T-helper 9 cell (primary cell): Measurements from ENCODE around the gene MANEAL.
"Not testable (repeated sequence)": the region's sequence is repeated elsewhere in the genome, so short reads cannot be mapped to it uniquely, and the experiment has no call there.

ENCODE experiments used
- DNase-seq: peaks from one replicate; pipeline ENCODE4 v3.0.0-alpha.2; 2020
- total RNA-seq, 2 donors: gene quantifications; one replicate each; lab custom pipeline; 2026; lab: John Stamatoyannopoulos, UW

Gene MANEAL, protein sequence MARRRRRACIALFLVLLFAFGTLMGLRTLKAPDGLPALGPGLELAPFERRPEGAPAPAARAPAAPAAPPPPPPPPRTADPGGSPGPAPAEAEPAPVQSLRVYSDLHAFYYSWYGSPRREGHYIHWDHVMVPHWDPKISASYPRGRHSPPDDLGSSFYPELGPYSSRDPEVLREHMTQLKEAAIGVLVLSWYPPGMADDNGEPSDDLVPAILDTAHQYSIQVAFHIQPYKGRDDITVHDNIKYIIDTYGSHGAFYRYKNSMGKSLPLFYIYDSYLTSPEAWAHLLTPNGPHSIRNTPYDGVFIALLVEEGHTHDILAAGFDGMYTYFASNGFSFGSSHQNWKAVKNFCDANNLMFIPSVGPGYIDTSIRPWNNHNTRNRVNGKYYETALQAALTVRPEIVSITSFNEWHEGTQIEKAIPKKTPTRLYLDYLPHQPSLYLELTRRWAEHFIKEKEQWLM
- total RNA-seq = 0 to 2.0 reads per million in 2 donors

DNA sequence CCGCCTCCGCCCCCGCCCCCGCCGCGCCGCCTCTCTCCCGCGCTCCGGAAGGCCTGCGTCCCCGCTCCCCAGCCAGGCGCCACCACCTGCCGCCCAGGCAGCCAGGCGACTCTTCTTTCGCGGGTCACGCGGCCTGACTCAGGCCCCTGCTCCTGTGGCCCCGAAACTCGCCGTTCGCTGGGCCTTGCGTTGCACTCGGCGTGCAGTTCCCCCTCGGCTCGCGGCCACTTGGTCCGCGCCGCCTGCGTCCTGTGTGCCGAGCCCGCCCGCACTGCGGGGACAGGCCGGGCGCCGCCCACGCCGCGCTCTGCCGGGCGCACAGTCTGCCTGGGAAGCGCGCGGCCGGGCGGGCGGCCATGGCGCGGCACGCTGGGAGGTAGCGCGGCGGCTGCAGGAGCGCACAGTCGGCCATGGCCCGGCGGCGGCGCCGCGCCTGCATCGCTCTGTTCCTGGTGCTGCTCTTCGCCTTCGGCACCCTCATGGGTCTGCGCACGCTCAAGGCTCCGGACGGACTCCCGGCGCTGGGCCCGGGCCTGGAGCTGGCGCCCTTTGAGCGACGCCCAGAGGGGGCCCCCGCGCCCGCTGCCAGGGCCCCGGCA lies at the start of gene MANEAL:
Gene MANEAL, plus strand, starts transcription at position 75 of the 599 bp plus-strand sequence. Its CDS starts 336 bp downstream, at position 411.
- no peak for DNase-seq

DNA sequence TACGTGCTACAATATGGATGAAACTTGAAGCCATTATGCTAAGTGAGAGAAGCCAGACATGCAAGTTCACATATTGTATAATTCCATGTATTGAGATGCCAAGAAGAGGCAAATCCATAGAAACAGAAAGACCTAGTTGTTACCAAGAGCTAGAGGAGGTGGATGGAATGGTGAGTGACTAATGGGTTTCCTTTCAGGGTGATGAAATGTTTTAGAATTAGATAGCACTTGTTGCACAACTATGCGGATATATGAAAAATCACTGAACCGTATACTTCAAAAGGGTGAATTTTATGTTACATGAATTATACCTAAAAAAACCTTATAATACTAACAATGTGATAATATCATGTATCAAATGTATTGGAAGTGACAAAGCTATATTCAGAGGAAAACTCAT lies 46.8 kb upstream of the MANEAL start:
- no peak for DNase-seq

DNA sequence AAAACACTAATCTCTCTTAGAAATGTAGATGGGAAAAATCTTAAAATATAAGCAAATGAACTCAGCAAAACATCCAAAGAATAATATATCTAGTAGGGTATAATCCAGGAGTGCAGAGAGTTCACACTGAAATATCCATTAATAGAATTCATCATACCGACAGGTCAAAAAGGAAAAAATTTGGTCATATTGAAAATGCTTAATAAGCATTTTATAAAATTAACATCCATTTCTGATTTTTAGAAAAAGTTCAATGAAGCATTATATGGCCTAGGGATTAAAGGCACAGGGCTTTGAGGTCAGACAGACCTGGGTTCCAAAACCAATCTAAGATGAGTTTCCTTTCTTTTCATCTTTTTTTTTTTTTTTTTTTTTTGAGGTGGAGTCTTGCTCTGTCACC lies 45.1 kb upstream of the MANEAL start:
- DNase-seq = no peak

DNA sequence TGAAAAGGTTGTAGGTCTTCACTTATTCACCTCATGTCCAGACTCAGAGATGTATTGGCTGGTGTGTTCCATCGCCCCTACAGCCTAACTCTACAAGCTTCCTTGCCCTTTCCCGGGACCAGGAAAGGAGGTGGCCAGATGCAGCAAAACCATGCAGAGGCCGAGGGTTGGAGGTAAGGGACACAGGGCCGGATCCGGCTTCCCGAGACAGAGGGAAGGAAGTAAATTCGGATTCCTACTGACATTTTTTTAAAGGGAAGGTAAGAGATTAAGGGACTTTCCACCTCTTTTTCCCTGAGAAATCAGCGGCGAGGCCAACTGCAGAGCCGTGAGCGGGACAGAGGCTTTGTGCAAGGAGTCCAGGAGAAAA lies 41.4 kb upstream of the MANEAL start:
- DNase-seq = no peak

DNA sequence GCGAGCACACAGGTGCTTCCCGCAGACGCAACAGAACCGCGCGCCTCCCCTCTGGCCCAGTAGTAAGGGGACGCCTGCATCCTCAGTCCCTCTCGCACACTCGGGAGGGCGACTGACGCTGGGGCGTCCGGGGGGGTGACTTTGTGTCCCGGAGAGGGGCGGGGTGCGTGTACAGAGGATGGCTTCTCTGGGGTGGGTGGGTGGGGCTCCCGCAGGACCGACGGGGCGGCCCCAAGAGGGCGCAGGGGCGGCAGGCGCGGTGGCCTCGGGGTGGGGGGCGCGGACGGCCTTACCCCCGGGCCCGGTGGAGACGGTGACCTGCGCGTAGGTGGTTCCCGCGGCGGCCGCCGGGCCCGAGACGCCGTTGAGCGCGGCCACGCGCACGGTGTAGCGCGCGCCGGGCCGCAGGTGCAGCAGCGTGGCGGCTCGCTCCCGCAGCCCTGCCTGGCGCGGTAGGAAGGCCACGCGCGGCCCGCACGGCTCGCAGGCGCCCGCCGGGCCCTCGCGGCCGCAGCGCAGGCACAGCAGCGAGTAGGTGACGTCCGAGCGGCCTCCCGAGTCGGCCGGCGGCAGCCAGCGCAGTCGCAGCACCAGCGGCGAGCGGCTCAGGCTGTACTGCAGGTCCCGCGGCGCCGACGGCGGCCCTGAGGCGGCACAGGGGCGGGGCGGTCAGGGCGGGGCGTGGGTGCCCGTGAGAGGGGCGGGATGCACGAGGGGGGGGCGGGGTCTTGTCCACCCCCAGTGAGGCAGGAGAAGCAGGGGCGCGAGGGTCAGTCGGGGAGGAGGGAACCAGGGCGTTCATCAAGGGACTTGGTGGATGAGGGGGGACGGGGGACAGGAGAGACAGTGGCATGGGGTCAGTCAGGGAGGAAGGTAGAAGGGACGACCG lies 40.8 kb upstream of the MANEAL start:
- DNase-seq = no peak

DNA sequence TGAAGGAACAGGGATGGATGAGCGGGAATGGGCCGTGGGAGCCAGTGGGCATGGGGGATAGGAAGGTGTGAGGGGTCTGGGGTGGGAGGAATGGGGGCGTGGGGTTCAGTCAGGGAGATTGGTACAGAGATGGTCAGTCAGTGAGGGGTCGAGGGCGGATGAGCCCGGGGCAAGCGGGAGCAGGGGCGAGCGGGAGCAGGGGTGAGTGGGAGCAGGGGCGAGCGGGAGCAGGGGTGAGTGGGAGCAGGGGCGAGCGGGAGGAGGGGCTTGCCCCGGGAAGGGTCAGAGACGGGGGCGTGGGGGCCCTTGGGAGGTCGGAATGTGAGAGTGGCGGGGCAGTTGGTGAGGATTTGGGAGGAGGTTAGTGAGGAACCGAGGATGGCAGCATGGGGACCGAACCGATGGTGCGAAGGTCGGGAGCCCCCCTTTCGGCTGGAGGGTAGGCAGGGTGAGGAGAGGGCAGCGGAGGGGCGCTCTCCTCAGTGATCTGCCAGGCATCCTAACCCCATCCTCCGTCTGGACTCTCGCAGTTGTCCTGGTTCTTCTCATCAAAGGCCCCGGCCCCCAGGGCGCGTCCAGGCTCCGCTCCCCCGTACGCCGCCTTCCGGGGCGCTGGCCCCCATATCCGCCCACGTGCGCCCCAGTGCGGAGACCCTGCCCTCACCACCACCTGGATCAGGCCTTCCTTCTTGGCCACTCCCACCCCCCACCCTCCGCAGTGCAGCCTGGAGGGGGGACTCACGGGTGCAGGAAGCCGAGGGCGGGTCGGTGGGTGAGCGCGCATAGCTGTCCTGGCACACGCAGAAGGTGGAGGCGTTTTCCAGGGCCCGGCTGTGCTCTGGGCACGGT lies 40.0 kb upstream of the MANEAL start:
- DNase-seq = no peak

DNA sequence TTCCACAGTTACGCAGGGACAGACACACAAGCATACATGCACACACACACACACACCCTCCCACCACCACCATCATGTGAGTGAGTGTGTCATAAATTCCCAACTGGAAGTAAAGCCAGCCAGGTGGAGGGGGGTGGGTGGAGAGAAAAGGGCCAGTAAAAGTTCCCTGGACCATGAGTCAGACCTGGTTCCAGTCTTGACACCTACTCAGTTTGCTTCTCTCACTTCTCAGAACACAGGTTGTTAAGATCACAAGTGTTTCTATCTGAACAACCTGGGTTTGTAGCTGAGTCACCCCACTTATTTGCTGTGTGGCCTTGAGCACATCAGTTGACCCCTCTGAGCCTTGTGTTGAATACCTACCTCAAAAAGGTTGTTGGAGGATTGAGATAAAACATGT lies 38.4 kb upstream of the MANEAL start:
- DNase-seq = no peak

DNA sequence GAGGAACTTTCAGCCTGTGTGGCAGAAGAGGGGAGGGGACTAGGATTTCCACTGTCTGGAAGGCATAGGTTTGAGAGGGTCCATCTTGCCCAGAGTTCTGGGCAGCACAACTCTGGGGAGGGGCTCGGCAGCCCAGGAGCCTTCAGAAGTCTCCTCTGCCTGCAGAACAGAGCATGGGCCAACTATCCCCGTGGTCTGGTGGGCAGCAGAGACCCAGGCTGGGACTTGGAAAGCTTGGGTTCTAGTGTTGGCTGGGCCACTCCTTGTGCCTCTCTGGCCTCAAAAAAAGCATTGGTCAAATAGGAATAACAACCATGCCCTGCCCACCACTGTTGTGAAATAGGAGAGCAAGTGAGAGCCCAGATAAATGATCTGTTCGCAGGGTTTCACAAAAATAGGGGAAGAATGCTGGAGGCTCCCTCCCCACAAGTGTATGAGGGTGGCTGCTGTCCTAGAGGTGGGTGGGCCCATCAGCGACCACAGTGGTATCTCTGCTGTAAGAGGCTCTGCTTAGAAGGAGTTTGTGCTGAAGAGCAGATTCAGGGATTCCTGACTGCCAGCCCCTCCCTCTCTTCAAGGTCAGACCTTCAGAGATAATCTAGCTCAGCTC lies 37.6 kb upstream of the MANEAL start:
- no peak for DNase-seq

DNA sequence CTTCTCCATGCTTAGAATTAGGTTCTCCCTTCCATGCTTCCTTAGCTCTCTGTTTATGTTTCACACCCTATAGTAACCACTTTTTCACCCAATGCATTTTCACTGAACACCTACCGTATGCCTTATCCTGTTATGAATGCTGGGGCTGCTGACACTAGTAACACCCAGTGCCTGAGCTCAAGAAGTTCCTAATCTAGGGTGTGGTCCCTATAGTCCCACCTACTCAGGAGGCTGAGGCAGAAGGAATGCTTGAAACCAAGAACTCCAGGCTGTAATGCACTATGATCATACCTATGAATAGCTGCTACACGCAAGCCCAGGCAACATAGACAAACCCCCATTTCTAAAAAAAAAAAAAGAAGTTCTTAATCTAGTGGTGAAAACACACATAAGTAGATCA lies 34.2 kb upstream of the MANEAL start:
- no peak for DNase-seq

DNA sequence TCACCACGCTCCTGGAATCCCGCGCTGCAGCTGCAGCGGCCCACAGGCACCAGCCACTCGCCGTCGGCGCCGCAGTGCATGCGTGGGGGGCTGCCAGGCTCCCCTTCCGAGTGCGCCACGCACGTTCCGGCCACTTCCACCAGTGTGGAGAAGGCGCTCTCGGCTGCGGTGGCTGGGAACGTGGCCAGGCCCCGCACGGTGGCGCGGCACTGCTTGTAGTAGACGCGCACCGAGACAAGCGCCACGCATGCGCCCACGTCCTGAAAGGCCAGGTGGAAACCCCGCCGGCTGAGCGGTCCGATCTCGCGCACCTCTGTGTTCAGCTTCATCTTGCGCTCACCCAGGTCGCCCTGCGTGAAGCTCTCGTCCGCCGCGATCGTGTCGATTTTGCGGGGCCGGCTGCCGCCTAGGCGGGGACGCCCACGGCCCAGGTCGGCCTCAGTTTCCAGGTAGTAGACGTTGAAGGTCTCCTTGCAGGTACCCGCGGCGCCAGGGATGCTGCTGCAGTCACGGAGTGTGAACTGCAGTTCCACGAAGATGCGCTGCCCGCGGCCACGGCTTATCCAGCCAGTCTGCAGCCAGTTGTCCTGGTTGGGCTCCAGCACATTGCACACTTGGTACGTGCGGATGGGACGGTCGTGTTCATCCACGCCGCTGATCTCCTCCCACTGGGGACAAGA lies 32.1 kb upstream of the MANEAL start:
- DNase-seq = no peak

DNA sequence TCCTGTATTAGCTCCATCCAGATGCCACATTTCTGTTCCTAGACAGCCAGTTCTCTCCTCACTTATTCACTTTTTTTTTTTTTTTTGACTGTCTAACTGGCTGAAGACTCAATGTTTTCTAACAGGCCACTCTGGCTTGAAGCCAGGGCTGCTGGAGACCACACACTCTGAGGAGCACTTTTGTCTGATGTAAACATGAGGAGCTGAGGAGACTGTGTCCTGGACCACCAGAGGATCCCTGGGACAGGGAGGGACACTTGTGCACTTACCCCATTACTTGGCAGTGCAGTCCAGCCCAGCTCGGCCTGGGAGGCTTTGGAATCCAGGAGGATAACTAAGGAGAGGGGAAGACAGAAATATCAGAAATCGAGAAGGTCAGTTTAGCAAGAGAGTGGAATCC lies 31.1 kb upstream of the MANEAL start:
- no peak for DNase-seq

DNA sequence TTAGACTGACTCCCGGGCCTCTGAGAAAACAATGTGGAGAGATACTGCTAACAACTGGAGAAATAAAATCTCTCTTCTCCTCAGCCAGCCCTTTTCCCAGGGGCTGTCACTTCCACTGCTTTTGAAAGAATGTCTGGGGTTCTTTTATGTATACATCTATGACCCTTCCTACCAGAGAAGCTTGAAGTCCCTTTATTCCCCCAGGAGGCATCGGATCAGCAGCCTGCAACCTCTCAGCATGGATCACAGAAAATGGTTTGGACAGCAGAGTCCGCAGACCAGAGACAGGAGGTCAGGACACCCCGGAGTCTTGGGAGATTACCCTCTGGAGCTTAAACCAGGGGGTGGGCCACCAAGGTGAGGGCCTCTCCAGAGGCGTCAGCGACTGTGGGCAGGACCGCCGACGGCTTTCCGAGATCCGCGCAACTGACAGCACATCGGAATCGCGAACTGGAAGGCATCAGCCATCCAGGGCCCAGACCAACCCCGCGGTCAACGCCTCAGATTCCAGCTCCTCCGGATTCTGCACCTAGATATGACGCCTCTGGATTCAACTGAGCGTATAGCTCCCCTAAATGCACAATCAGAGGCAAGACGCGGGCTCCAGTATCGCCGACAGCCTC lies 29.7 kb upstream of the MANEAL start:
- DNase-seq = no peak

DNA sequence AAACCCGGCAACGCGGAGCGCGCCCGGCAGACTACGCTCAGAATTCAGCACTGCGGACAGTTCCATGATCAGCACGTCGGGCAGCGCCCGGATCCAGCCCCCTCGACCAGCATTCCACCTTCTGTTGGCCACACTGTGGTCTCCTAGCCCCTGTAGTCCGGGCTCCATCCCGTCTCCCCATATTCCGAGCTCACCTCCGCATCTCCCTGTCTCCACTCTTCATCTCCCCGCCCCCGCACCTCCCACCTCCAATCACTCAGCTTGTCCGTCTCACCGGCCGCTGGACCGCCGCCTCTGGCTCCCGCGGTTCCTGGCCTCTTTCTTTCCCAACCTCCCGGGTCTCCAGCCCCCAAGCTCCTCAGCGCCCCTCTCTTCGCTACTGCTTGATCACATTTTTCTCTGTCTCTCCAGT lies 29.2 kb upstream of the MANEAL start:
- no peak for DNase-seq

DNA sequence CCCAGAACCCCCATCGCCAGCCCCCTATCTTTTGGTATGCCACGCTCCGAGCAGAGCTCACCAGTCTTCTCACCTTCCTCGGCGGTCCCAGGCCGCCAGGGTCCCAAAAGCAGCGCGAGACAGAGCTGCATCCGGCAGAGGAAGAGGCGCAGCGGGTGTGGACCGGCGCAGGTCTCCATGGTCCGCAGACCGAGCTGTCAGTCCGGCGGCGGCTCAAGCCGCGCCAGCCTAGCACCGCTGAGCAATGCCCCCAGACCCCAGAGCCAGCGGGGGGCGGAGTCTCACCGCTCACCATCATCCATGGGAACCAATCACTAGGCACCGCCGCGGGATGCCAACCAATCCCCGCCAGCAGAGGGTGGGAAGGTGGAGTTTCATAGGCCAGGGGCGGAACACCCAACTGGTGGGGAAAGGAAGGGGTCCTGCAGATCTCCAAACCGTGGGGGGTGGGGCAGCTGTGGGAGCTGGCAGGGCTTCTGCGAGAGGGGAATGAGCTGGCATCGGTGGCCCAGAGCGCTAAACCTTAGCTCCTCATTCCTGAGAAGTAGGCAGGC lies 28.7 kb upstream of the MANEAL start, which contains the start of gene EPHA10:
Gene EPHA10, minus strand, starts transcription at position 233 of the 554 bp plus-strand sequence. Its CDS starts 54 bp downstream, at position 179.
- no peak for DNase-seq

DNA sequence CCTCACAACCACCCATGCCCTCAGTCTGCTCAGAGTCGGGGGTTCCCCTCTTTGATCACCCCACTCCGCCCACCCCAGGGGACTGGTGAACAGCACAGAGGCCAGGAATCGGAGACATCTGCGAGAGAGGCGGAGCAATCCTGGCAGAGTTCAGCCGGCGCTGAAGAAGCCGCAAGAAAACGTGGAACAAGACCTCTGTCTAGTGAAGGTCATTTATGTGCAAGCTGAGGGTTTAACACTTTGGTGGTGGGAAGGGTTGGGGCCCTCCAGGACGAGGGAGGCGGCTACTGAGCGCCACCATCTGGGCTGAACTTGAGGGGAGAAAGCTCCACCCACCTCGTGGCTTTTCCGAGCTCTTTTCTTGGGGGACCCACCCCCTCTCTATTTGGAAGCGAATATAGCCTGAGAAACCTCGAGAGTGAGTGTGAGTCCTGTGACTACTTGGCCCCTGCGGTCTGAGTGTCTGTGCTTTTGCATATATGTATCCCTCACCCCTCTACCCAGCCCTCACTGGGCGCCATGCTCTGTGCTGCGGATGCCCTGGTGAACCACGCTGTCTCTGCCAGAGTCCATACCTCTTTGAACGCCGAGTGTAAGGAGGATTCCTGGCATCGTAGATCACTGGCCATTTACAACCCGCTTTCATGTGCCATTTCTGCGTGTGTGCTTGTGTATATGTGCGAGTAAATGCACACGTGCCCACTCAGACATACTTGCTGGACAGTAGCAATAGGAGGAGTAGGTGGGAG lies 27.6 kb upstream of the MANEAL start:
- DNase-seq = no peak

DNA sequence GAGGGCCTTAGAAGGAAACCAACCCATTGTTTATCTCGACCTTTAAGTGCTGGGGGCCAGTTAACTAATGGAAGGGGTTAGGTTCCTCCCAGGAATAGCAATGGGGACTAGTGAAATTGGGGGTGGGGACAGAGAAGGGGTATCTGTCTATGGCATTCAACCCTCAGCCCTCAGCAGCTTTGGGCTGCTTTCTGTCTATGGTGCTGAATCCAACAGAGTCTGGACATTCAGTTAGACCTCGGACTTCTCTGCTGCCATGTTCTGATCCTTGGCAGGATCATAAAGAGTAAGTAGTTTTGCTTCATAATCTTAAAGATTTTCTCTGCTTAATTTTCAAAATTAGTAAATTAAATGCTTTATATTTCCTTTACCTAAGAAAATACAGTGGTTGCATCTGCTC lies 26.2 kb upstream of the MANEAL start:
- no peak for DNase-seq

DNA sequence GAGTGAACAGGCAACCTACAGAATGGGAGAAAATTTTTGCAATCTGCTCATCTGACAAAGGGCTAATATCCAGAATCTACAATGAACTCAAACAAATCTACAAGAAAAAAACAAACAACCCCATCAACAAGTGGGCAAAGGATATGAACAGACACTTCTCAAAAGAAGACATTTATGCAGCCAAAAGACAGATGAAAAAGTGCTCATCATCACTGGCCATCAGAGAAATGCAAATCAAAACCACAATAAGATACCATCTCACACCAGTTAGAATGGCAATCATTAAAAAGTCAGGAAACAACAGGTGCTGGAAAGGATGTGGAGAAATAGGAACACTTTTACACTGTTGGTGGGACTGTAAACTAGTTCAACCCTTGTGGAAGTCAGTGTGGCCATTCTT lies 22.2 kb upstream of the MANEAL start:
- not testable (repeated sequence) for DNase-seq

DNA sequence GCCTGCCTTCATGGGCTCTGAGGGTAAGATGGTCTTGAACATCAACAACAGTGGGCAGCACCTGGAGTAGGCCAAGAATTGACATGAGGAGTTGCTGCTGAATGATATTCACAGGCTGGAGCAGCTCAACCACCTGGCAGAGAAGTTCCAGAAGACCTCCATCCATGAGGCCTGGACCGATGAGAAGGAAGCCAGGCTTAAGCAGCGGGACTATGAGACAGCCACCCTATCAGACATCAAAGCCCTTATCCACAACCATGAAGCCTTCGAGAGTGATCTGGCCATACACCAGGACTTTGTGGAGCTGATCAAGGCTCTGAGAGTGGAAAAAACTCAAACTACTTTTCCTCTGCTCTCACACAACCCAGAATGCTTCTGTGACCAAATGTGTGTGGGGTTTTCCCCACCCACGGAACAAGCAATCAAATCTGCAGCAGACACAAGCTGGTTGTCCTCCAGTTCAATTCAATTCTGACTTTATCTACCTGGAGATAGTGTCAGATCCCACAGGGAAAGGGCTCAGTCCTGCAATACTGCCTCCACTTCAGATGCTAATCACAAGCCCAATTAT lies 16.6 kb upstream of the MANEAL start:
- no peak for DNase-seq

DNA sequence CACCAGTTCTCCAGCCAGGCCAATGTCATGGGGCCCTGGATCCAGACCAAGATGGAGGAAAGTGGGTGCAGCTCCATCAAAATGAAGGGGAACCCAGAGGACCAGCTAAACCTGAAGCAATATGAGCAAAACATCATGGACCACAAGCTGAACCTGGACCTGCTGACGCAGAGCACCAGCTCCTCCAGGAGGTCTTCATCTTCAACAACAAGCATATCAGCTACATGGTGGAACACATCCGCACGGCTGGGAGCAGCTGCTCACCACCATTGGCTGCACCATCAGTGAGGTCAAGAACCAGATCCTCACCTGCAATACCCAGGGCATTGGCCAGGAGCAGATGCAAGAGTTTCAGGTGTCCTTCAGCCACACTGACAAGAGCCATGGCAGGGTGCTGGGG lies 15.0 kb upstream of the MANEAL start:
- no peak for DNase-seq
